BJ (cell line): ENCODE results near the gene TPX2. TPM values are rescaled to one million over a fixed set of nuclear protein-coding genes. Genes with fewer than 3 reads are reported as not detected.

Experiments used
- CTCF ChIA-PET: fragments of 350-600 bp; formaldehyde crosslinking; extraction: SDS; loops from one replicate; lab custom pipeline; 2021; ENCODE audit warnings: antibody characterized with exemption, inconsistent platforms; lab: Yijun Ruan, JAX
- POLR2A ChIA-PET: fragments of 300-600 bp; sonication (Branson Sonifier 250); formaldehyde crosslinking; extraction: SDS; loops from one replicate; lab custom pipeline; 2021; ENCODE audit warnings: antibody characterized with exemption; lab: Charles Lee
- DNase-seq: peaks from one replicate; pipeline ENCODE4 v3.0.0-alpha.2; 2011; ENCODE audit warnings: low read depth
- H3K27me3 ChIP-seq: 2 replicates; pipeline ENCODE4 v1.6.0; 2011; ENCODE audit warnings: low read length; ENCODE audit not compliant: control insufficient read depth, insufficient read depth
- H3K36me3 ChIP-seq: 2 replicates; pipeline ENCODE4 v1.5.1; 2011; ENCODE audit warnings: low read length; ENCODE audit not compliant: control insufficient read depth, insufficient read depth
- H3K4me3 ChIP-seq: 2 replicates; pipeline ENCODE4 v1.5.1; 2011; ENCODE audit warnings: low read depth, mild to moderate bottlenecking, control low read depth, low read length
- polyA plus RNA-seq: library from polyadenylated mRNA; depleted of rRNA; stranded (reverse); fragments of >200 nt; gene quantifications from 2 replicates; pipeline ENCODE4 v1.2.3, GENCODE V29; 2011
- TF ChIP-seq, protein P1 (sequence below): IDR thresholded peaks from 2 replicates; pipeline ENCODE4 v1.5.1; 2011; ENCODE audit warnings: low read depth, mild to moderate bottlenecking, control low read depth, inconsistent platforms, low read length, moderate library complexity; ENCODE audit not compliant: insufficient read depth

Gene TPX2
- polyA plus RNA-seq, 1 experiment: 29.9 TPM

DNA sequence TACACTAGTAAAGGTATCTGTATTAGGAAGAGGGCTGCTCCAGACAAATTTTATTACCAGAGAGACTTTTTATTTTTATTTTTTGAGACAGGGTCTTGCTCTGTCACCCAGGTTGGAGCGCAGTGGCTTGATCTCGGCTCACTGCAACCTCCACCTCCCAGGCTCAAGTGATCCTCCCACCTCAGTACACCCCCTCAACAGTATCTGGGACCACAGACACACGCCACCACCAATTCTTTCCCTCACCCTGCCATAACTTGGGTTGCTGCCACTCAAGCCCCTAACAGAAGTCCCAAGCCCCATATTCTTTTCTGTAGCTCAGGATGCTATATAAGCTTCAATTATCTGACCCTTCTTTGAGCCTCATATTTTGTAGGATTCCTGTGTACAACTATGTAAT is 23.3 kb upstream of the TPX2 start:
- CTCF ChIA-PET: interaction anchor here (1.0 to 10.9 kb wide), 2 partner anchors 55 to 103 kb away, joined by 4 to 287 read pairs; no protein-coding TSS in a partner anchor
- POLR2A ChIA-PET: no interaction called here
- H3K4me3 ChIP-seq: no peak overlapping the region

DNA sequence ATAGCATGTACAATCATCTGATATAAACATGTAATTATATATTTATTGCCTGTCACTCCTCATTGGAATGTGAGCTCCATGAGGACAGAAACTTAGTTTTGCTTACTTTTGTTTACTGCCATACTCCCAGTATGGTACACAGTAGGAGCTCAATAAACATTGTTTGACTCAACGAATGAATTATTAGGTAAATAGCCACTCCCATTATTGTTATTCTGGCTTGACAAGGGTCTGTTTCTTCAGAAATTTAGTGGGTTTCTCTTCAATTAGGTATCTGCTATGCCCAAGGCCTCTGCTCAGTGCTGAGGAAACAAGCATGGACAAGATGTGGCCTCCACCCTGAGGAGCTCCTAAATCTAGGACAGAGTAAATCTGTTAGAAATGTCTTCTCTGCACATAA is 22.7 kb upstream of the TPX2 start:
- TF ChIP-seq, protein P1, sequence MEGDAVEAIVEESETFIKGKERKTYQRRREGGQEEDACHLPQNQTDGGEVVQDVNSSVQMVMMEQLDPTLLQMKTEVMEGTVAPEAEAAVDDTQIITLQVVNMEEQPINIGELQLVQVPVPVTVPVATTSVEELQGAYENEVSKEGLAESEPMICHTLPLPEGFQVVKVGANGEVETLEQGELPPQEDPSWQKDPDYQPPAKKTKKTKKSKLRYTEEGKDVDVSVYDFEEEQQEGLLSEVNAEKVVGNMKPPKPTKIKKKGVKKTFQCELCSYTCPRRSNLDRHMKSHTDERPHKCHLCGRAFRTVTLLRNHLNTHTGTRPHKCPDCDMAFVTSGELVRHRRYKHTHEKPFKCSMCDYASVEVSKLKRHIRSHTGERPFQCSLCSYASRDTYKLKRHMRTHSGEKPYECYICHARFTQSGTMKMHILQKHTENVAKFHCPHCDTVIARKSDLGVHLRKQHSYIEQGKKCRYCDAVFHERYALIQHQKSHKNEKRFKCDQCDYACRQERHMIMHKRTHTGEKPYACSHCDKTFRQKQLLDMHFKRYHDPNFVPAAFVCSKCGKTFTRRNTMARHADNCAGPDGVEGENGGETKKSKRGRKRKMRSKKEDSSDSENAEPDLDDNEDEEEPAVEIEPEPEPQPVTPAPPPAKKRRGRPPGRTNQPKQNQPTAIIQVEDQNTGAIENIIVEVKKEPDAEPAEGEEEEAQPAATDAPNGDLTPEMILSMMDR: no peak
- no peak overlapping the region for H3K4me3 ChIP-seq
- ChIA-PET POLR2A (no interaction called here), CTCF (interaction anchor here (0.8 to 10.9 kb wide), 2 partner anchors 55 to 82 kb away, joined by 3 to 287 read pairs; no protein-coding TSS in a partner anchor)
- H3K36me3 ChIP-seq: no peaks in the 10 kb centered on the region; the same call in 1 of the 2 replicates
- H3K27me3 ChIP-seq: no peaks in the 10 kb centered on the region
- no peak for DNase-seq

More for the DNA sequence above, 23.3 kb upstream of the TPX2 start:
- Histone ChIP-seq H3K27me3 (no peaks in the 10 kb centered on the region), H3K36me3 (no peaks in the 10 kb centered on the region; the same call in 1 of the 2 replicates)
- no peak for DNase-seq
- TF ChIP-seq, protein P1: no peak

DNA sequence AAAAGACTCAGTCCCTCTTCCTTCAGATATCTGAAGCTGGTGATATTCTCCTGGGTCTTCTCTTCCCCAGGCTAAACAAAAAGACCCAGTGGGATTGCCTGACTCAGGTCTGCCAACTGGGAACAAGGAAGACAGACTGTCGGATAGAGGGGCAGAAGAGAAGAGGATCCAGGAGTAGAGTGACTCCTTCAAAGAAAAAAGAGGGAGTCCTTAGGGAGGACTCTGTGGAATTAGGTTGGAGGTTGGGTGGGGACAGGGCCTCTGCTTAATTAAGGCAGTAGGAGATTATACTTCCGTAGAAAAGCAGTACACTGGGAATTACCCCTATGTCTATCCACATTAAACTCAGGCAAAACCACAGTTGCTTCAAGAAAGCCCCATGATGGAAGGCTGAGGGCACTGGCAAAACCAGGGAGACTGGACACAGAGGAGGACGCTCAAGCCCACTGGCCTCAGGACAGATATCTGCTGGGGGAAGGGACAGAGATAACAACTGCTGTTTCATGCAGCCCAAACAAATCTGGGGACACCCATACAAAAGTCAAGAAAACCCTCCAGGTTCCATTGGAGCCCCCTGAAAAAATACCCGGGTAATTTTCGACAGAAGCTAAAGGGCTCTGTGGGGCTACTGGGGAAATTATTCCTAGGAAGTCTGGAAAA is 22.1 kb upstream of the TPX2 start:
- POLR2A ChIA-PET: no interaction called here
- Histone ChIP-seq H3K27me3 (no peaks in the 10 kb centered on the region), H3K4me3 (no peak overlapping the region), H3K36me3 (no peaks in the 10 kb centered on the region; the same call in 1 of the 2 replicates)
- CTCF ChIA-PET: interaction anchor here (0.8 to 10.9 kb wide), 2 partner anchors 56 to 82 kb away, joined by 3 to 287 read pairs; no protein-coding TSS in a partner anchor
- TF ChIP-seq, protein P1: no peak
- no peak for DNase-seq

DNA sequence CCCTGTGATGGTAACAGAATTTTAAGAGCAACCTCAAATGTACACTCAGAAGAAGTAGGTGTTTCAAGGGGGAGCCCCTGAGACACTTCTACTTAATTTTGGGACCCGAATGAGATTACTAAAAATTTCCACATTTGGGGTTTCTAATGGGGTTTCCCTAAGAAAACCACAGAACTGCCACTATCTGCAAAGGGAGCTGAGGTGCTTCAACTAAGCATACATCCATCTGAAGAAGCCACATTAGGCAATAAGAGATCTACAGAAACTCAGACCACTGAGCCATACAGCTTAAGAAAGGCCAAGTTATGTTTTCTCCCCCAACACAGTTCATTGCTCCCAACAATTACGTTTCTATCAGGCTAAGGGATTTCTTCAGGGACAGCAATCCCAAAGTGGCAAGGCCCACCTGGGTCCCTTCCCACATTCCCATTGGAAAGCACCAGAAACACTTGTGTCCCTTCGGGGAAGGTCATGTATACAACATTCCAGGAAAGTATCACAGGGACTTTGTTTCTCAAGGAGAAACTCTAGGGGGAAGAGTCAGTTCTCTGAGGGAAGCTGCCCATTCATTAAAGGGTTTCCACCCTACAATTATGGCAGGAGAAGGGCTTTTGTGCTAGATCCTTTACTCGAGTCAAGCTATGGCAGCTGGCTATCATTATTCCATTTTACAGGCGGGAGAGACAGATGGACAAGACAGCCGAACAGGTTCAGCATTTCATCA is 21.4 kb upstream of the TPX2 start:
- CTCF ChIA-PET: interaction anchor here (10.9 kb wide), 1 partner anchor 57 kb away, joined by 287 read pairs; no protein-coding TSS in a partner anchor
- H3K4me3 ChIP-seq: no peak overlapping the region
- POLR2A ChIA-PET: no interaction called here
- H3K36me3 ChIP-seq: no peaks in the 10 kb centered on the region; the same call in 1 of the 2 replicates
- DNase-seq: no peak
- no peaks in the 10 kb centered on the region for H3K27me3 ChIP-seq
- TF ChIP-seq, protein P1: no peak

DNA sequence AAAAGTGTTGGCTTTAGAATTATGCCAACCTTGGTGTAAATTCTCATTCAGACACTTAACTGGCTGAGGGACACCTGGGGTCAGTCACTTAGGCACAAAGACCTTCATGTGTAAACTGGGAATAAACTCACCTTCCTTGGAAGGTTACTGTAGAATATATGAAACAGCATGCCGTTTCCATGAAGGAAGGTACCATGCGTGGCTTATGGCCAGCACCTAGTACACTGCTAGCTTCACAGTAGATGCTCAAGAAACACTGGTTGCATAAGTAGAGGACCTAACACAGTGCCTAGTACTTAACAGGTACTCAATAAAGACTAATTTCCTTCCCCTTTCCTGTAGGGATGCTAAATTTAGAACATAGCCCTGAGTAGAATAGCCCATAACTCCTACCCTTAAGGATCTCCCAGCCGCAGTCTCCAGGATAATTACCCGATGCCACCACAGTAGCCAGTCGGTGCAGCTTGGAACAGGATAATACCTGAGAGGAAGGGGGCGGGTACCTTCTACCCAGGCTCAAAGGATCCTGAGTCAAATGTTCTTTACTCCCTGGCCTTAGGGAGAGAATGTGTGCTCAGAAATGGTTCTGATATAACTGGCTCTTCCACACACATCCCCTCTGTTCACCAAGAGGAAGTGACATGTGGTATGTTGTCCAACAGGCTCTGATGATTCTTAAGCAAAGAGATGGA is 20.0 kb upstream of the TPX2 start:
- ChIA-PET POLR2A (interaction anchor here (0.6 kb wide), 1 partner anchor 25 kb away, joined by 3 read pairs; no protein-coding TSS in a partner anchor), CTCF (interaction anchor here (0.8 to 10.9 kb wide), 6 partner anchors 11 to 85 kb away, joined by 3 to 287 read pairs (median 4); no protein-coding TSS in a partner anchor)
- TF ChIP-seq, protein P1: no peak
- no peak for DNase-seq
- H3K4me3 ChIP-seq: no peak overlapping the region
- no peaks in the 10 kb centered on the region; the same call in 1 of the 2 replicates for H3K36me3 ChIP-seq
- H3K27me3 ChIP-seq: no peaks in the 10 kb centered on the region
